IgD-negative memory B cell (primary cell): ENCODE results near the gene KCTD7. TPM values are rescaled to one million over a fixed set of nuclear protein-coding genes. Genes with fewer than 3 reads are reported as not detected.
"Not testable (repeated sequence)": the region's sequence is repeated elsewhere in the genome, so short reads cannot be mapped to it uniquely, and the experiment has no call there.

Experiments used
- H3K27ac Mint-ChIP-seq, 3 donors: one replicate each; pipeline ENCODE4 v1.8.0; 2020 to 2022; ENCODE audit warnings: mild to moderate bottlenecking in 3 of 3, mixed read lengths in 3 of 3, moderate library complexity in 1 of 3
- H3K27me3 Mint-ChIP-seq: one replicate; pipeline ENCODE4 v1.8.0; 2021; ENCODE audit warnings: mixed read lengths
- H3K36me3 Mint-ChIP-seq: one replicate; pipeline ENCODE4 v1.8.0; 2020; ENCODE audit warnings: mild to moderate bottlenecking, mixed read lengths
- H3K4me1 Mint-ChIP-seq, 3 donors: one replicate each; pipeline ENCODE4 v1.8.0; 2020 to 2022; ENCODE audit warnings: mixed read lengths in 3 of 3, mild to moderate bottlenecking in 1 of 3
- H3K4me3 Mint-ChIP-seq, 4 donors: one replicate each; pipeline ENCODE4 v1.8.0; 2020 to 2022; ENCODE audit warnings: mild to moderate bottlenecking in 4 of 4, mixed read lengths in 4 of 4, moderate library complexity in 3 of 4
- H3K9me3 Mint-ChIP-seq, 3 donors: one replicate each; pipeline ENCODE4 v1.8.0; 2020 to 2021; ENCODE audit warnings: mixed read lengths in 3 of 3, mild to moderate bottlenecking in 1 of 3
- polyA plus RNA-seq: library from polyadenylated mRNA; unstranded; fragments of 300-500 nt; fragmentation: Illumina TruSeq; gene quantifications from one replicate; pipeline ENCODE4 v1.2.3, GENCODE V29; 2021

KCTD7 gene
- polyA plus RNA-seq, 1 donor from 2014 or later = 15.7 TPM

DNA sequence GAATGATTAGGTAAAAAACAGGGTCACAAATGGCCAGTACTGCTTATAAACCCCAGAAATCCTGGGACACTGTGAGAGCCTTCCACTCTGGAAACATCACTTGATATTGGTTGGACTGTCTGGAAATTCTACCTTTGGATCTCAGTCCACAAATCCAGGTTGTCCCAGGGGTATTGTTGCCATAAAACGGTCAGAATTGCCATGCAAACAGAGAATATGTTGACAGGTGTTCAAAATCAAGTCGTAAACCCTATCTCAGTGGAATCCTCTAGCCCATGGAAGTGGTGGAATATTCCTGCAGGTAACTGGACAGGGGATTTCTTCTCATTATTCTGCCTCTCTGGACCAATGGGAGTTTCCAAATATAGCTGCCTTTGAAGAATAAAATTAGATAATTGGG is 31.2 kb upstream of the KCTD7 start:
- Mint-ChIP-seq H3K36me3 (peaks cover 4% of the 10 kb centered on the region), H3K4me3 (no peak overlapping the region), H3K9me3 (peaks cover 0 to 1% (median 0%) of the 10 kb centered on the region in 3 donors), H3K4me1 (peaks cover 7 to 10% (median 9%) of the 10 kb centered on the region in 3 donors), H3K27ac (no peak overlapping the region), H3K27me3 (no peaks in the 10 kb centered on the region)

DNA sequence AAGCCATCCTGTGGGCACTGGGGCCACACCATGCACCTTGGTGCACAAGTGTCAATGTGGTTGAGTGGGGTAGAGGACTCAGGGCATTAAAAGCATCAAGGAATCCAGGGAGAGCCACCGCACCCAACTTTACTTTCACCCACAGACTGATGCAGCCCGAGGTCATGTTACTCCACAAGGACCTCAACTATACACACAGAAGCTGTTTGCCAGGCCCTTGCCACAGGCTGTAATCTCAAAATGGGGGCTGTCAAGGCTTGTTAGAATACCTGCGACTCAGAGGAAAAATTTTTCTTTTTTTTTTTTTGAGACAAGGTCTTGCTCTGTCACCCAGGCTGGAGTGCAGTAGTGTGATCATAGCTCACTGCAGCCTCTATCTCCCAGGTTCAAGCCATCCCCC is 26.5 kb upstream of the KCTD7 start:
- Mint-ChIP-seq H3K27me3 (no peaks in the 10 kb centered on the region), H3K27ac (no peak overlapping the region), H3K36me3 (no peaks in the 10 kb centered on the region), H3K9me3 (peaks cover 0 to 1% (median 0%) of the 10 kb centered on the region in 3 donors), H3K4me3 (no peak overlapping the region), H3K4me1 (peaks cover 0 to 1% (median 0%) of the 10 kb centered on the region in 3 donors)

DNA sequence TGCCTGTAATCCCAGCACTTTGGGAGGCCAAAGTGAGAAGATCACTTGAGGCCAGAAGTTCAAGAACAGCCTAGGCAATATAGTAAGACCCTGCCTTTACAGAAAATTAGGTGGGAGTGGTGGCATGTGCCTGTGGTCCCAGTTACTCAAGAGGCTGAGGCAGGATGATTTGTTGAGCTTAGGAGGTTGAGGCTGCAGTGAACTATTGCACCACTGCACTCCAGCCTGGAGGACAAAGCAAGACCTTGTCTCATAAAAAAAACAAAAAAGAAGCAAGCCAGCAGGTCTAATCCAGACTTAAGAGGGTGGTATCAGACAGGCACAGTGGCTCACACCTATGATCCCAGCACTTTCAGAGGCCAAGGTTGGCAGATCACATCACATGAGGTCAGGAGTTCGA is 24.5 kb upstream of the KCTD7 start:
- H3K27ac Mint-ChIP-seq = peak overlapping the region in 1 of 3 donors; percentile 78
- H3K4me1 Mint-ChIP-seq = peaks cover 0 to 1% (median 0%) of the 10 kb centered on the region in 3 donors
- peaks cover 0 to 1% (median 0%) of the 10 kb centered on the region in 3 donors for H3K9me3 Mint-ChIP-seq
- no peak overlapping the region for H3K4me3 Mint-ChIP-seq
- H3K36me3 Mint-ChIP-seq = no peaks in the 10 kb centered on the region
- H3K27me3 Mint-ChIP-seq = no peaks in the 10 kb centered on the region

DNA sequence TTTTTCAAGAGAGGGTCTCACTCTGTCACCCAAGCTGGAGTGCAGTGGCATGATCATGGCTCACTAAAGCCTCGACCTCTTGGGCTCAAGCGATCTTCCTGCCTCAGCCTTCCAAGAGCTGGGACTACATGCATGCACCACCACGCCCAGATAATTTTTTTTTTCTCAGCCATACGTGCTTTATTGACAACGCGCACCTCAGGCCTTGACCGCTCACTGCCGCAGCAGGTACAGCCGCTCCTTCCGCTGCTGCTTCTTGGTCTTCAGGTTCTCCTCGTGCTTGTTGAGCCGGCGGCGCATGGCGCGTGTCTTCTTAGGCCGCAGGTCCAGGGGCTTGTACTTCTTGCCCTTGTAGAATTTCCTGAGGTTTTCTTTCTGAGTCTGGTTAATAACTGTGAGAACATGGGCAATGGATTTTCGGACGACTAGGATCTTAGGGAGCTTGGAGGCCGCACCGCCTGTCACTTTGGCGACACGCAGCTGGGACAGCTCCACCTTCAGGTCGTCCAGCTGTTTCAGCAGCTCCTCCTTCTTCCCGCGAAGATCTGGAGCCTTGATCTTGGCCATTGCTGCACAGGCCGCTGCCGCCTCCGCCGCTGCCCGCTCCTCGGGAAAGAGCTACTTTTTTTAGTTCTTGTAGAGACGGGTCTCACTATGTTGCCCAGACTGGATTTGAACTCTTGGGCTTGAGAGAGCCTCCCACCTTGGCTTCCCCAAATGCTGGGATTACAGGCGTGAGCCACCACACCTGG is 22.0 kb upstream of the KCTD7 start:
- H3K4me3 Mint-ChIP-seq, H3K36me3 Mint-ChIP-seq, H3K9me3 Mint-ChIP-seq, H3K4me1 Mint-ChIP-seq, H3K27me3 Mint-ChIP-seq: not testable (repeated sequence)
- peak overlapping the region in 1 of 3 donors; percentile 35 for H3K27ac Mint-ChIP-seq

DNA sequence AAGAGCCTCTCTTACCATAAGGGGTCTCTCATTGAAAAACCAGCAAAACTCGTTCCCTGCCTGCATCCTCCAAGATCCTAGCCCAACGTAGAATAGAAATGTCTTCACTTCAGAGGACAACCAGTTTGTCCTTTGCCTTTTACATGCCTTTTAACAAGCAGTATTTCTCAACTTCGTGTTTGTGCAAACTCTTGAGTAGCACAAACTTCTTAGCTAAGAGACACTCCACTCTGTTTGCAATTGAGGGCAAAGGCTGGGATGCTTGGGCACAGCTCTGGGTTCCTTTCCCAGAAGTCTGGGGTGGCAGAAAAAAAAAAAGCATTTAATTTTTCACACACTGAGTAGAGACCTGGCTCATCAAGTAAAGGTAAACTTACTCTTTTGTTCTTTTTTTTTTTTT is 19.5 kb upstream of the KCTD7 start:
- no peaks in the 10 kb centered on the region for H3K4me1 Mint-ChIP-seq
- H3K27me3 Mint-ChIP-seq = no peaks in the 10 kb centered on the region
- H3K36me3 Mint-ChIP-seq = no peaks in the 10 kb centered on the region
- no peaks in the 10 kb centered on the region for H3K9me3 Mint-ChIP-seq
- no peak overlapping the region for H3K4me3 Mint-ChIP-seq
- H3K27ac Mint-ChIP-seq = no peak overlapping the region

DNA sequence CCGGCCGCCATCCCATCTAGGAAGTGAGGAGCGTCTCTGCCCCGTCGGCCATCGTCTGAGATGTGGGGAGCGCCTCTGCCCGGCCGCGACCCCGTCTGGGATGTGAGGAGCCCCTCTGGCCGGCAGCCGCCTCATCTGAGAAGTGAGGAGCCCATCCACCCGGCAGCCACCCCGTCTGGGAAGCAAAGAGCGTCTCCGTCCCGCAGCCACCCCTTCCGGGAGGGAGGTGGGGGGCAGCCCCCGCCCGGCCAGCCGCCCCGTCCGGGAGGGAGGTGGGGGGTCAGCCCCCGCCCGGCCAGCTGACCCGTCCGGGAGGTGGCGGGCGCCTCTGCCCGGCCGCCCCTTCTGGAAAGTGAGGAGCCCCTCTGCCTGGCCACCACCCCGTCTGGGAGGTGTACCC is 14.1 kb upstream of the KCTD7 start:
- not testable (repeated sequence) for H3K4me1 Mint-ChIP-seq, H3K27me3 Mint-ChIP-seq, H3K36me3 Mint-ChIP-seq, H3K9me3 Mint-ChIP-seq, H3K27ac Mint-ChIP-seq, H3K4me3 Mint-ChIP-seq

DNA sequence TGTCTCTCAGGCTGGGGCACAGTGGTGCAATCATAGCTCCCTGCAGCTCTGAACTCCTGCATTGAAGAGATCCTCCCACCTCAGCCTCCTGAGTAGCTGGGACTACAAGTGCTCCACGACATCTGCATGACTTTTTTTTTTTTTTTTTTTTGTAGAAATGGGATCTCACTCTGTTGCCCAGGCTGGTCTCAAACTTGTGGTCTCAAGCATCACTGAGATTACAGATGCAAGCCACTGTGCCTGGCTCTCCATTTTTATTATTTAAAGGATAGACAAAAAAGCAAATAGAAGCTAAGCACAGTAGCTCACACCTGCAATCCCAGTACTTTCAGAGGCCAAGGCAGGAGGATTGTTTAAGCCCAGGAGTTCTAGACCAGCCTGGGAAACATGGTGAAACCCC is 13.0 kb upstream of the KCTD7 start:
- Mint-ChIP-seq H3K36me3 (no peaks in the 10 kb centered on the region), H3K4me1 (no peaks in the 10 kb centered on the region), H3K27ac (no peak overlapping the region), H3K4me3 (no peak overlapping the region), H3K27me3 (no peaks in the 10 kb centered on the region), H3K9me3 (no peaks in the 10 kb centered on the region)

DNA sequence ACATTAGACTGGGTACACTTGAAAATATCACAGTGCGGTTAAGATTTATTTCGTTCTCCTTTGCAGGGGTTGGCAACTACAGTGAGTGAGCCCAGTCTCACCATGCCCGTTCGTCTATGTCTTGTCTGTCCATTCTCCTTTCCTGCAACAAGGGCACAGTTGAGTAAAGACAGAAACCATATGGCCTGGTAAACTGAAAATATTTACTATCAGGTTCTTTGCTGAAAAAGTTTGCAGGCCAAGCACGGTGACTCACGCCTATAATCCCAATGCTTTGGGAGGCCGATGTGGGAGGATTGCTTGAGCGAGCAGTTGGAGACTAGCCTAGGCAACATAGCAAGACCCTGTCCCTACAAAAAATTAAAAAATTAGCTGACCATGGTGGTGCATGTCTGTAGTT is 11.4 kb upstream of the KCTD7 start:
- Mint-ChIP-seq H3K27ac (no peak overlapping the region), H3K27me3 (no peaks in the 10 kb centered on the region), H3K4me3 (peak overlapping the region in 1 of 4 donors; percentile 8)

DNA sequence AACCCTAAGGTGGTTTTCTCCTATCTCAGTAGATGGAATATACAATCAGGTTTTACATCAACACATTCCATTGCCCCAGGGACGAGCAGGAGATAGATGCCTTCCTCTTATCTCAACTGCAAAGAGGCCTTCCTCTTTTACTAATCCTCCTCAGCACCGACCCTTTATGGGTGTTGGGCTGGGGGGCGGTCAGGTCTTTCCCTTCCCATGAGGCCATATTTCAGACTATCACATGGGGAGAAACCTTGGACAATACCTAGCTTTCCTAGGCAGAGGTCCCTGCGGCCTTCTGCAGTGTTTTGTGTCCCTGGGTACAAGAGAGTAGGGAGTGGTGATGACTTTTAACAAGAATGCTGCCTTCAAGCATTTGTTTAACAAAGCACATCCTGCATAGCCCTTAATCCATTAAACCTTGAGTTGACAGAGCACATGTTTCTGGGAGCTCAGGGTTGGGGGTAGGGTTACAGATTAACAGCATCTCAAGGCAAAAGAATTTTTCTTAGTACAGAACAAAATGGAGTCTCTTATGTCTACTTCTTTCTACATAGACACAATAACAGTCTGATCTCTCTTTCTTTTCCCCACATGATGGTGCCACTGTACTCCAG is 9.2 kb upstream of the KCTD7 start:
- not testable (repeated sequence) for H3K36me3 Mint-ChIP-seq, H3K4me1 Mint-ChIP-seq, H3K9me3 Mint-ChIP-seq, H3K27me3 Mint-ChIP-seq, H3K4me3 Mint-ChIP-seq
- peak overlapping the region in 1 of 3 donors; percentile 69 for H3K27ac Mint-ChIP-seq

More for the DNA sequence above, 11.4 kb upstream of the KCTD7 start:
- Mint-ChIP-seq H3K4me1 (no peaks in the 10 kb centered on the region), H3K36me3 (no peaks in the 10 kb centered on the region), H3K9me3 (no peaks in the 10 kb centered on the region)

DNA sequence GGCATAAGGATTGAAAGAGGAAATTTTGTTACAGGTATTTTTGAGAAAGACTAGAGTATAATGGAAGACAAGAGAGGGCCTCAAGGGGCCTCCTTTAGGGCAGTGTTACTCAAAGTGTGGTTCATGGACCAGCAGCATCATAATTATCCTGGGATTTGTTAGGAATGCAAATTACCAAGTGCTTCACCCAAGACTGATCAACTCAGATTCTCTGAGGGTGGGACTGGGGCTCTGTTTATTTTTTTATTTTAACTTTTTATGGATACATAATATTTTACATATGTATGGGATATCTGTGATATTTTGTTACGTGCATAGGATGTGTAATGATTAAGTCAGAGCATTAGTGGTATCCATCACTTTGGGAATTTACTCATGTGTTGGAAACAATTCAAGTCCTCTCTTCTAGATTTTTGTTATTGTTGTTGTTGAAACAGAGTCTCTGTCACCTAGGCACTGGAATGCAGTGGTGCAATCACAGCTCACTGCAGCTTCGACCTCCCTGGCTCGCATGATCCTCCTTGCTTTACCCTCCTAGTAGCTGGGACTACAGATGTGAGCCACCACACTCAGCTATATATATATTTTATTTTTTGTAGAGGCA is 2.2 kb upstream of the KCTD7 start:
- no peaks in the 10 kb centered on the region for H3K36me3 Mint-ChIP-seq
- peaks cover 22 to 24% (median 23%) of the 10 kb centered on the region in 3 donors for H3K4me1 Mint-ChIP-seq
- no peaks in the 10 kb centered on the region for H3K27me3 Mint-ChIP-seq
- H3K9me3 Mint-ChIP-seq = no peaks in the 10 kb centered on the region
- H3K4me3 Mint-ChIP-seq = peak overlapping the region; percentile 90 to 96 (median 92)
- H3K27ac Mint-ChIP-seq = peak overlapping the region in 2 of 3 donors; percentile 80 to 86

DNA sequence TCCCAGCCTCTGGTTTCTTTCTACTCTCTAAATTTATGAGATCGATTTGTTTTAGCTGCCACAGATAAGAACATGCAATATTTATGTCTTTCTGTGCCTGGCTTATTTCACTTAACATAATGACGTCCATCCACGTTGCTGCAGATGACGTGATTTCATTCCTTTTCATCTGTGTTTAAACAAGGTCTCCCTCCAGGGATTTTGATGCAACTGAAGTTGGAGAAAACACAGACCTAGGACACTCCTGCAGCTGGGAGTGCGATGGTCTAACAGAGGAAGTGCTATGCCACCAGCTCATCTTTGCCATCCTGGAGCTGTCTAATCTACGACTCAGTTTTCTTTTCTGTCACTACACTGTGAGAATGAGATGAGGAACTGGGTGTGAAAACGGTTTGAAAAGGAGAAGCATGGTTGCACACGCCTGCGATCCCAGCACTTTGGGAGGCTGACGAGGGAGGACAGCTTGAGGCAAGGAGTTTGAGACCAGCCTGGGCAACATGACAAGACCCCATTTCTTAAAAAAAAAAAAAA is 1.5 kb upstream of the KCTD7 start:
- no peaks in the 10 kb centered on the region for H3K27me3 Mint-ChIP-seq
- no peaks in the 10 kb centered on the region for H3K9me3 Mint-ChIP-seq
- peak overlapping the region; percentile 90 to 96 (median 92) for H3K4me3 Mint-ChIP-seq
- no peaks in the 10 kb centered on the region for H3K36me3 Mint-ChIP-seq
- peak overlapping the region; percentile 80 to 88 (median 86) for H3K27ac Mint-ChIP-seq
- peaks cover 27 to 30% (median 30%) of the 10 kb centered on the region in 3 donors for H3K4me1 Mint-ChIP-seq

DNA sequence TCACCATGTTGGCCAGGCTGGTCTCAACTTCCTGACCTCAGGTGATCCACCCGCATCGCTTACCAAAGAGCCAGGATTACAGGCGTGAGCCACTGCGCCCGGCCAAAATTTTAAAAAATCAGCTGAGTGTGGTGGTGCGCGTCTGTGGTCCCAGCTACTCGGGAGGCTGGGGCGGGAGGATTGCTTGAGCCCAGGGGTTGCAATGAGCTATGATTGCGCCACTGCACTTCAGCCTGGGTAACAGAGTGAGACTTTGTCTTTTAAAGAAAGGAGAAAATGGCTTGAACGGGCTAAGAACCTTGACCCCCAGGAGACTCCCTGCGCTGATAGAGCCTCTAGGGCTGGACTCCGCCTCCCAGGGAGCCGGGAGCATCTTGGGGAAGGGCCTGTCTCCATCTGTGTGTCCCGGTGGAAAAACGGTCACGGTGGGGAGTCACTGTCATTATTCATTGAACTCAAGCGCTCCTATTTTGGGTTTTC is 760 bp upstream of the KCTD7 start:
- H3K9me3 Mint-ChIP-seq = no peaks in the 10 kb centered on the region
- peaks cover 32 to 36% (median 36%) of the 10 kb centered on the region in 3 donors for H3K4me1 Mint-ChIP-seq
- no peaks in the 10 kb centered on the region for H3K27me3 Mint-ChIP-seq
- H3K27ac Mint-ChIP-seq = peak overlapping the region; percentile 80 to 93 (median 92)
- H3K4me3 Mint-ChIP-seq = peak overlapping the region; percentile 90 to 96 (median 92)
- peaks cover 2% of the 10 kb centered on the region for H3K36me3 Mint-ChIP-seq

DNA sequence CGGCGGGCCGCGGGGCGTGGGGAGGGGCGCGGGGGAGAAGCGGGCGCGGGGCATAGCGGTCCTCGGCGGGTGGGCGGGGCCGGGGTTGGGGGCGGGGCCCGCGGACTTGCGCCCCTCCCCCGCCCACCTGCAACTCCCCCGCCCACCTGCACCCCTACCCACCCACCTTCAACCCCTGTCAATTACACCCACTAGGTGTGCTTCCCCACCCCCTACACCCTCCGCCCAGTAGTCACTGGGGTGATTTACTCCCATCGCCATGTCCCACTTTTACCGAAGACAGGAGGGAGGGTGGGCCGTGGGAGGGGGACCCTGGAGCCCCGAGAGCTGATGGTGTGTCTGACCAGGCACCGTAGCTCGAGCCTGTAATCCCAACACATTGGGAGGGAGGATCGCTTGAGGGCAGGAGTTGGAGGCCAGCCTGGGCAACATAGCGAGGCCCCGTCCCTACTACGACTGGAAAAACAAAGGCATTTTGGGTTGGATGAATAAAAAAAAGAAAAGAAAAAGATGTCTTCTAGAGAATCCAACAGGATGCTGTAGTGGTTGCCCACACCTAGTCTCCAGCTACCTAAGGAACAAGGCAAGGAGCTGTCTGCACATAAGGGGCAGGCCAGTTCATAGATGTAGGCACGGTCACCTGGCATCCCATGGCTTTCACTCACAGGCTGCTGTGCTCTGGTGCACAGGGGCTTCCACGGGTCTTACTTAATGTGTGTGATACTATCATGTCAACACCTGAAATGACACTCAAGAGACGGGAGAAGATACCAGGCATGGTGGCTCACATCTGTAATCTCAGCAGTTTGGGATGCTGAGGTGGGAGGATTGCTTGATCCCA is 761 bp downstream of the KCTD7 start:
- no peaks in the 10 kb centered on the region for H3K9me3 Mint-ChIP-seq
- no peaks in the 10 kb centered on the region for H3K27me3 Mint-ChIP-seq
- H3K4me3 Mint-ChIP-seq = peak overlapping the region; percentile 80 to 94 (median 91)
- peak overlapping the region; percentile 74 to 89 (median 80) for H3K27ac Mint-ChIP-seq
- peaks cover 32 to 44% (median 42%) of the 10 kb centered on the region in 3 donors for H3K4me1 Mint-ChIP-seq
- peaks cover 2% of the 10 kb centered on the region for H3K36me3 Mint-ChIP-seq

DNA sequence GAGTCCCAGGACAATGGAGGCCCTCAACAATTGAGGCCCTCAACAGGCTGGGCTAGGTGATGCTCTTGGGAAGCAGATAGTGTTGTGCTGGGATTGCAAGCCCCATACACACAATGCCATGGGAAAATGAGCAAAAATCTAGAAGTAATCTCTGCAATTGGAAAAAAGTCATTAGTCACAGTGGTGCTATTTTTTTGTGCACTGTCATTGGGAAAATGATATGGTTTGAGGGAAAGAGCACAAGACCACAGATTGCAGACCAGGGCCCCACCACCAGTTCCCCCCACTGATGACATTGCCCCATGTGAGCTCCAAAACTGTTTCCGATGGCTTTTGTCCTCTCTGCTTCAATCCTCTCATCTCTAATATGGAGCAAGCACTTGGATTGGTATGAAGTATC is 1.9 kb downstream of the KCTD7 start:
- Mint-ChIP-seq H3K27ac (peak overlapping the region; percentile 13 to 83 (median 80)), H3K4me1 (peaks cover 32 to 50% (median 48%) of the 10 kb centered on the region in 3 donors), H3K27me3 (no peaks in the 10 kb centered on the region), H3K9me3 (no peaks in the 10 kb centered on the region), H3K36me3 (peaks cover 2% of the 10 kb centered on the region), H3K4me3 (peak overlapping the region; percentile 67 to 86 (median 76))
